GM12878 (cell line): ENCODE data around the gene EEF1G. TPM values are rescaled to one million over a fixed set of nuclear protein-coding genes. Genes with fewer than 3 reads are reported as not detected.

Experiments used
- ATAC-seq: fragments of 200-7000 bp; cut with Tn5 transposase; 3 replicates; pipeline ENCODE4 v1.9.1; 2020; ENCODE audit warnings: mild to moderate bottlenecking, moderate library complexity
- BruUV-seq: library from RNA; stranded (reverse); fragments of 400-500 nt; replicated peaks from 2 replicates; lab custom pipeline; 2021; lab: Mats Ljungman, UMichigan
- CTCF ChIA-PET: fragments of 300-600 bp; sonication (Branson Sonifier 250); formaldehyde crosslinking; extraction: SDS; loops from one replicate; lab custom pipeline; 2021; ENCODE audit warnings: inconsistent platforms; lab: Yijun Ruan, JAX
- POLR2A ChIA-PET: fragments of 350-600 bp; formaldehyde crosslinking; extraction: SDS; loops from one replicate; lab custom pipeline; 2021; ENCODE audit warnings: inconsistent platforms; lab: Charles Lee
- RAD21 ChIA-PET: fragments of 300-600 bp; sonication (Branson Sonifier 250); formaldehyde crosslinking; loops from one replicate; lab custom pipeline; 2023; ENCODE audit warnings: antibody characterized with exemption; ENCODE audit not compliant: unreplicated experiment; lab: Charles Lee
- SMC1A ChIA-PET: fragments of 300-600 bp; sonication (Branson Sonifier 250); formaldehyde crosslinking; loops from one replicate; lab custom pipeline; 2023; ENCODE audit not compliant: unreplicated experiment, uncharacterized antibody; lab: Charles Lee
- DNase-seq: peaks from one replicate; pipeline ENCODE4 v3.0.0-alpha.2; 2011; ENCODE audit warnings: low read depth, low spot score
- FAIRE-seq: peaks from 3 replicates; lab custom pipeline; 2011; peaks lifted over from hg19 to GRCh38; lab: Jason Lieb, UNC
- H2AFZ ChIP-seq: 2 replicates; pipeline ENCODE4 v1.6.0; 2011; ENCODE audit warnings: low read depth, low read length, control low read depth; ENCODE audit not compliant: control insufficient read depth
- H3K27ac ChIP-seq: 2 replicates; pipeline ENCODE4 v1.5.1; 2011; ENCODE audit warnings: control low read depth; ENCODE audit not compliant: control insufficient read depth, insufficient read depth
- H3K27me3 ChIP-seq, 2 experiments: replicated peaks in 1 of 2; 2 replicates each; pipeline versions ENCODE4 v1.6.0 to v1.6.1; 2011; ENCODE audit warnings: low read length in 1 of 2; ENCODE audit not compliant: control insufficient read depth in 2 of 2, insufficient read depth in 2 of 2
- H3K36me3 ChIP-seq, 2 experiments: 2 replicates each; pipeline ENCODE4 v1.5.1; 2011; ENCODE audit warnings: low read length in 1 of 2; ENCODE audit not compliant: control insufficient read depth in 2 of 2, insufficient read depth in 2 of 2
- H3K4me1 ChIP-seq: 2 replicates; pipeline ENCODE4 v1.6.1; 2011; ENCODE audit warnings: mild to moderate bottlenecking, low read length, moderate library complexity, mixed read lengths; ENCODE audit not compliant: control insufficient read depth, insufficient read depth
- H3K4me2 ChIP-seq: 2 replicates; pipeline ENCODE4 v1.6.0; 2011; ENCODE audit warnings: control low read depth; ENCODE audit not compliant: control insufficient read depth, insufficient read depth
- H3K4me3 ChIP-seq: fragments of 200-600 bp; sonication (generic); 2 replicates; pipeline ENCODE4 v1.5.1; 2016
- H3K79me2 ChIP-seq: 2 replicates; pipeline ENCODE4 v1.6.0; 2011; ENCODE audit warnings: low read length; ENCODE audit not compliant: control insufficient read depth, insufficient read depth
- H3K9ac ChIP-seq: 2 replicates; pipeline ENCODE4 v1.8.0; 2011; ENCODE audit warnings: low read length, control low read depth, mixed read lengths; ENCODE audit not compliant: control insufficient read depth, insufficient read depth
- H3K9me3 ChIP-seq: replicated peaks from 3 replicates; pipeline ENCODE4 v1.5.1; 2011; ENCODE audit warnings: mild to moderate bottlenecking, low read length; ENCODE audit not compliant: control insufficient read depth, insufficient read depth
- H4K20me1 ChIP-seq: 2 replicates; pipeline ENCODE4 v1.6.0; 2011; ENCODE audit not compliant: control insufficient read depth, insufficient read depth
- CBFB ChIP-seq: IDR thresholded peaks from 2 replicates; pipeline ENCODE4 v1.6.1; 2016; ENCODE audit warnings: antibody characterized with exemption, low read depth
- E2F4 ChIP-seq: IDR thresholded peaks from 2 replicates; pipeline ENCODE4 v1.6.1; 2012; ENCODE audit warnings: low read depth, low read length, improper control_type of control experiment
- HDGF ChIP-seq: fragments of 450-650 bp; IDR thresholded peaks from 2 replicates; pipeline ENCODE4 v1.6.1; 2016; ENCODE audit warnings: antibody characterized with exemption
- MAX ChIP-seq: IDR thresholded peaks from 2 replicates; pipeline ENCODE4 v1.6.1; 2012; ENCODE audit warnings: low read depth, low read length, improper control_type of control experiment
- MTA2 ChIP-seq: fragments of 450-650 bp; IDR thresholded peaks from 2 replicates; pipeline ENCODE4 v1.6.1; 2016; ENCODE audit warnings: low read depth, mild to moderate bottlenecking, moderate library complexity
- NR2C1 ChIP-seq: fragments of 450-650 bp; IDR thresholded peaks from 2 replicates; pipeline ENCODE4 v1.6.1; 2017; ENCODE audit warnings: antibody characterized with exemption, mild to moderate bottlenecking, moderate library complexity
- NRF1 ChIP-seq: conservative IDR thresholded peaks from 2 replicates; pipeline ENCODE4 v1.6.1; 2011; ENCODE audit warnings: mild to moderate bottlenecking, low read depth, low read length, improper control_type of control experiment
- PKNOX1 ChIP-seq: fragments of 450-650 bp; IDR thresholded peaks from 2 replicates; pipeline ENCODE4 v1.6.1; 2016; ENCODE audit warnings: mild to moderate bottlenecking
- SIX5 ChIP-seq: IDR thresholded peaks from 2 replicates; pipeline ENCODE4 v1.6.1; 2011; ENCODE audit warnings: mild to moderate bottlenecking, low read depth, low read length, moderate library complexity; ENCODE audit not compliant: severe bottlenecking
- SMC3 ChIP-seq: IDR thresholded peaks from 2 replicates; pipeline ENCODE4 v1.6.1; 2011; ENCODE audit warnings: low read length, improper control_type of control experiment, borderline replicate concordance
- STAT1 ChIP-seq: fragments of 450-650 bp; conservative IDR thresholded peaks from 2 replicates; pipeline ENCODE4 v1.6.1; 2014; ENCODE audit warnings: antibody characterized with exemption, mild to moderate bottlenecking
- STAT3 ChIP-seq: IDR thresholded peaks from 2 replicates; pipeline ENCODE4 v1.6.1; 2011; ENCODE audit warnings: low read depth, low read length, improper control_type of control experiment
- WRNIP1 ChIP-seq: IDR thresholded peaks from 2 replicates; pipeline ENCODE4 v1.6.1; 2011; ENCODE audit warnings: low read depth, low read length, improper control_type of control experiment, borderline replicate concordance
- ZNF592 ChIP-seq: fragments of 450-650 bp; IDR thresholded peaks from 2 replicates; pipeline ENCODE4 v1.6.1; 2017; ENCODE audit warnings: mild to moderate bottlenecking, moderate library complexity
- ZSCAN29 ChIP-seq: fragments of 450-650 bp; IDR thresholded peaks from 2 replicates; pipeline ENCODE4 v1.6.1; 2017; ENCODE audit warnings: mild to moderate bottlenecking, moderate library complexity
- WGBS: methylation state at CpG from one replicate; pipeline ENCODE4 v1.1.6; 2016; ENCODE audit warnings: low lambda C conversion rate; ENCODE audit not compliant: insufficient replicate concordance, insufficient coverage; ENCODE audit errors: missing lambda C conversion rate; 5-methylcytosine and 5-hydroxymethylcytosine counted together
- in situ Hi-C: fragments of 300-500 bp; cut with MboI; formaldehyde crosslinking; loops from 9 replicates; pipeline ENCODE4 v1.14.3; 2018; ENCODE audit warnings: mixed read lengths
- intact Hi-C: fragments of 100-400 bp; cut with micrococcal nuclease; formaldehyde crosslinking; loops from one replicate; pipeline ENCODE4 v1.14.2; 2022; ENCODE audit not compliant: unreplicated experiment
- polyA plus RNA-seq, 11 experiments: library from polyadenylated mRNA; depleted of rRNA in 4 of 11; unstranded in 6 of 11; stranded (reverse) in 5 of 11; fragments of >200 nt; fragmentation: Nextera tagmentation in 4 of 11; fragmentation: Illumina TruSeq in 1 of 11; extraction: Ambion mirVana in 4 of 11; extraction: Trizol in 1 of 11; gene quantifications; 1 replicate in 1 of 11; 2 replicates in 10 of 11; pipeline versions ENCODE4 v1.2.1 to v1.2.3, GENCODE V29; 2011 to 2016; ENCODE audit warnings: inconsistent platforms in 2 of 11, missing spikeins in 2 of 11, low read depth in 1 of 11
- total RNA-seq, 4 experiments: library from RNA; depleted of rRNA in 3 of 4; stranded (reverse); fragments of >200 nt in 3 of 4; fragmentation: Illumina TruSeq in 1 of 4; extraction: Trizol in 1 of 4; gene quantifications; 2 replicates each; pipeline versions ENCODE4 v1.2.1 to v1.2.3, GENCODE V29; 2013 to 2021

Gene EEF1G
- total and polyA plus RNA-seq, 10 of the 15 experiments (the other 5 are each of a cell fraction or from before 2014, with no cell fraction given) = 850 to 2,739 (median 2,277) TPM

- Histone ChIP-seq H3K27me3 (no peaks in the 10 kb centered on the region; a peak in 1 of 4 replicates), H3K4me3 (peak overlapping the region; percentile 51; the same call in 1 of the 2 replicates), H3K9ac (peak overlapping the region; percentile 71), H2AFZ (peak overlapping the region; percentile 89), H3K79me2 (peaks cover 75% of the 10 kb centered on the region), H3K4me1 (peaks cover 74% of the 10 kb centered on the region), H3K4me2 (peak overlapping the region; percentile 97), H3K36me3 (no peaks in the 10 kb centered on the region; a peak in 1 of 4 replicates), H3K27ac (peak overlapping the region; percentile 95), H4K20me1 (no peaks in the 10 kb centered on the region; the same call in 1 of the 2 replicates), H3K9me3 (no peaks in the 10 kb centered on the region)
- intact Hi-C loops = loop anchor here (1.0 to 5.0 kb wide), 6 partner anchors 16 to 117 kb away; partner anchors contain the start of gene TUT1
- ChIA-PET CTCF (interaction anchor here (0.7 to 9.0 kb wide), 14 partner anchors 11 to 335 kb away, joined by 3 to 280 read pairs (median 26); partner anchors contain the start of genes EEF1G, SCGB1A1 and TUT1), RAD21 (interaction anchor here (1.2 to 9.1 kb wide), 8 partner anchors 15 to 146 kb away, joined by 3 to 313 read pairs (median 24); partner anchors contain the start of gene TUT1), POLR2A (interaction anchor here (1.5 to 10.3 kb wide), 5 partner anchors 15 to 116 kb away, joined by 5 to 188 read pairs (median 17); partner anchors contain the start of gene TUT1), SMC1A (interaction anchor here (1.1 to 7.0 kb wide), 9 partner anchors 15 to 159 kb away, joined by 3 to 212 read pairs (median 8); partner anchors contain the start of gene SCGB1A1)
- DNase-seq (peak; percentile 76), ATAC-seq (peak; percentile 55), FAIRE-seq (peak; percentile 71)
- no TSS peak for BruUV-seq
- under 1% methylated on average over 16 of the region's 16 CpGs for WGBS
- in situ Hi-C loops = no loop called here
- TF ChIP-seq HDGF = peak; percentile 93
- no peak for TF ChIP-seq ZNF592
- peak; percentile 20; the same call in 1 of the 2 replicates for TF ChIP-seq MAX
- no peak for TF ChIP-seq STAT3
- TF ChIP-seq MTA2 = peak; percentile 75
- no peak; the same call in 1 of the 2 replicates for TF ChIP-seq CBFB
- TF ChIP-seq NRF1 = no peak
- TF ChIP-seq PKNOX1 = 0 out of 2 replicates have a peak, but pooled peaks have one; percentile 5
- no peak for TF ChIP-seq WRNIP1
- TF ChIP-seq SMC3 = peak; percentile 1; the same call in 1 of the 2 replicates
- TF ChIP-seq E2F4 = no peak
- 0 out of 2 replicates have a peak, but pooled peaks have one; percentile 30 for TF ChIP-seq STAT1
- no peak for TF ChIP-seq ZSCAN29
- no peak for TF ChIP-seq NR2C1
- TF ChIP-seq SIX5 = no peak
Measured at GRCh38 chr11:62540804-62541701, 32.6 kb downstream of the EEF1G start.
